Sigmoid colon (tissue), 4 donors: ENCODE results near the gene LYL1.

Experiments
- CTCF ChIP-seq, 4 experiments: fragments of 450-650 bp in 3 of 4; fragments of 200-600 bp in 1 of 4; IDR thresholded peaks; one replicate each; pipeline ENCODE4 v1.5.1; 2016 to 2019; ENCODE audit warnings: antibody characterized with exemption in 4 of 4, mild to moderate bottlenecking in 3 of 4, moderate library complexity in 2 of 4
- POLR2A ChIP-seq, 2 donors: fragments of 450-650 bp; IDR thresholded peaks; one replicate each; pipeline ENCODE4 v1.6.1; 2016; ENCODE audit warnings: antibody characterized with exemption in 2 of 2, mild to moderate bottlenecking in 2 of 2, moderate library complexity in 2 of 2
- POLR2AphosphoS5 ChIP-seq, 4 donors: sonication (generic); formaldehyde crosslinking; IDR thresholded peaks; one replicate each; pipeline ENCODE4 v1.6.1; 2017; ENCODE audit warnings: antibody characterized with exemption in 4 of 4

DNA sequence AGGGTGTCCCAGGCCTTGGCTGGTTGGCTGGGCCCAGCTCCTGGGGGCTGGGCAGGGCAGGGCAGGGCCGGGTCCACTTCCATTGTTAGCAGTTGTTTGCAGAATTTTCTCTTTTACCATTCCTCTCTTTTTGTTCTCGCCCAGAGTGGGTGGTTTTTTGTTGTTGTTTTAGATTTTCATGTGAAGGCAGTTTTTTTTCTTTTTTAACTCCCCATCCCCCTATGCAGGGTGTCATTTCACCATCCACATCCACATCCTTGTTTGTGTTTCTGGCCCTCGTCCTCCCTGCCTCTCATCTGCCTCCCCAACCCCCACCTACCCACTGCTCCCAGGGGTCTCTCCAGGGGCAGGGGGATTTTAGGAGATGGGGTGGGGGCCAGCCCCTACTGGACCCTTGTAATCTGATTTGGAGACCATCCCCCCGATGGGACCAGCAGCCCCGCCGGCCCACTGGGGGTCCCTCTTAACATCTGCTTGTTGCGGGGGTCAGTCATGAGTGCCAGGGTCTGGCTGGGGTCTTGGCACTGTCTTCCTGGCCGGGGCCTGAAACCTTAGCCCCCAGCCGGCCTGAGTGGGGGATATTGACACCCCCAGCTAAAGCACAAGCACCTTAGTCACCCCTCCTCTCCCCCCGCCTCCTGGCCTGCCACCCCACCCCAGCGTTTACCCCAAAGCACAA lies 37.1 kb upstream of the LYL1 start:
- TF ChIP-seq CTCF (IDR thresholded peaks at IDR 0.05) (no peak), POLR2A (IDR thresholded peaks at IDR 0.05) (no peak), POLR2AphosphoS5 (IDR thresholded peaks at IDR 0.05) (no peak)
